GM12801 (cell line): ENCODE measurements around the gene PSMC2.

Experiments used
- TF ChIP-seq, protein P1 (sequence below): IDR thresholded peaks from one replicate; pipeline ENCODE4 v1.5.1; 2011; ENCODE audit warnings: control low read depth; ENCODE audit not compliant: insufficient read length; ENCODE audit errors: extremely low read depth

PSMC2 gene

DNA sequence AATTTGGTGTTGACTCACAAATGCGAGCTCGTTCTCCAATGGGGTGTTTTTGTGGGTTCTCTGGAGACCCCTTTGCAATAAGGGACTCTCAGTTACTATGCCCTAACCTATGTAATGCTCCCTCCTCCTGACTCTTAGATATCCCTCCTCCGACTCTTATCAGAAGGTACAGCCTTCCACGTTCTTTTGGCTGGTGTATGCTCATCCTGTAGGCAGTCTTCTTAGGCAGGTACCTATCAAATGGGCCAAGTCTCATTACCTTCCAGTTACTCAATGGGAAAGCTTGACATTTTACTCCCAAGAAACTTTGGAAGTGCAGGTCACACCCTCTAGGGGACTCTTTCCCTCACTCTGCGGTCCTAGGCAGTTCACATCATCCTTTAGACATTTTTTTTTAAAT lies 66.0 kb downstream of the PSMC2 start:
- TF ChIP-seq, protein P1, sequence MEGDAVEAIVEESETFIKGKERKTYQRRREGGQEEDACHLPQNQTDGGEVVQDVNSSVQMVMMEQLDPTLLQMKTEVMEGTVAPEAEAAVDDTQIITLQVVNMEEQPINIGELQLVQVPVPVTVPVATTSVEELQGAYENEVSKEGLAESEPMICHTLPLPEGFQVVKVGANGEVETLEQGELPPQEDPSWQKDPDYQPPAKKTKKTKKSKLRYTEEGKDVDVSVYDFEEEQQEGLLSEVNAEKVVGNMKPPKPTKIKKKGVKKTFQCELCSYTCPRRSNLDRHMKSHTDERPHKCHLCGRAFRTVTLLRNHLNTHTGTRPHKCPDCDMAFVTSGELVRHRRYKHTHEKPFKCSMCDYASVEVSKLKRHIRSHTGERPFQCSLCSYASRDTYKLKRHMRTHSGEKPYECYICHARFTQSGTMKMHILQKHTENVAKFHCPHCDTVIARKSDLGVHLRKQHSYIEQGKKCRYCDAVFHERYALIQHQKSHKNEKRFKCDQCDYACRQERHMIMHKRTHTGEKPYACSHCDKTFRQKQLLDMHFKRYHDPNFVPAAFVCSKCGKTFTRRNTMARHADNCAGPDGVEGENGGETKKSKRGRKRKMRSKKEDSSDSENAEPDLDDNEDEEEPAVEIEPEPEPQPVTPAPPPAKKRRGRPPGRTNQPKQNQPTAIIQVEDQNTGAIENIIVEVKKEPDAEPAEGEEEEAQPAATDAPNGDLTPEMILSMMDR = no peak

DNA sequence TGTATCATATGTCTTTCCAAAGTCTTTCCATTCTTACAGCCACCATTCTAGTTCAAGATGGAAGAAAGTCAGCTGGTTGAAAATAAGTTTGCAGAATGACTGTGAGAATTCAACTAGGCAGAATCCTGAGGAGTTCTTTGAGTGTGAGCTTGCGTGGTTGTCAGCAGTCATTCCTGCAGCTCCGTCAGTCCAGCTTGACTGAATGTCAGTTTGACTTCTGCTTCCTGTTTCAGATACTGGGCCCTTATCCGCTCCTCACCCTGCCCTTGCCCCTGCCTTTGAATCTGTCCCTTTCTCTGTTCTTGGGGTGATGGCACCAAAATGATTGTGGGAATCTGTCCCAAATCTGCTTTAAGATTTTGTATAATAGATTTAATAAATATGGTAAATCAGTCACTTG lies 70.8 kb downstream of the PSMC2 start:
- TF ChIP-seq, protein P1 = no peak
